Measurements from ENCODE around the gene COL3A1.

The COL3A1 gene

GRCh38 chr2:188957646-188958045 is 16.5 kb upstream of the COL3A1 start:
- Histone ChIP-seq H3K27me3 (replicated peaks; ENCODE audit: control insufficient read depth, insufficient read depth, low read length, poor library complexity, severe bottlenecking) (no peaks in the 10 kb centered on the region), H3K4me3 (ENCODE audit: insufficient read depth, low read depth, low read length, poor library complexity, severe bottlenecking) (no peak overlapping the region)
- DNase-seq: no peak

GRCh38 chr2:188963741-188964140 is 10.4 kb upstream of the COL3A1 start:
- no peaks in the 10 kb centered on the region for H3K4me1 ChIP-seq (ENCODE audit: control insufficient read depth, insufficient read depth, low read length, poor library complexity, severe bottlenecking)
- H3K27me3 ChIP-seq (replicated peaks; ENCODE audit: control insufficient read depth, insufficient read depth, low read length, poor library complexity, severe bottlenecking): no peaks in the 10 kb centered on the region
- H3K4me3 ChIP-seq (ENCODE audit: insufficient read depth, low read depth, low read length, poor library complexity, severe bottlenecking): no peak overlapping the region
- no peak overlapping the region for H3K27ac ChIP-seq (ENCODE audit: insufficient read depth, low read length, poor library complexity, severe bottlenecking)
- H3K36me3 ChIP-seq (ENCODE audit: control insufficient read depth, insufficient read depth, low read length): no peaks in the 10 kb centered on the region
- DNase-seq: no peak
- no peaks in the 10 kb centered on the region for H3K9me3 ChIP-seq (ENCODE audit: control insufficient read depth, low read length)

More at GRCh38 chr2:188957646-188958045, 16.5 kb upstream of the COL3A1 start:
- H3K36me3 ChIP-seq (ENCODE audit: control insufficient read depth, insufficient read depth, low read length): no peaks in the 10 kb centered on the region
- H3K4me1 ChIP-seq (ENCODE audit: control insufficient read depth, insufficient read depth, low read length, poor library complexity, severe bottlenecking): no peaks in the 10 kb centered on the region
- no peaks in the 10 kb centered on the region for H3K9me3 ChIP-seq (ENCODE audit: control insufficient read depth, low read length)
- no peak overlapping the region for H3K27ac ChIP-seq (ENCODE audit: insufficient read depth, low read length, poor library complexity, severe bottlenecking)

GRCh38 chr2:188964976-188965546 is 9.1 kb upstream of the COL3A1 start:
- Histone ChIP-seq H3K27me3 (replicated peaks; ENCODE audit: control insufficient read depth, insufficient read depth, low read length, poor library complexity, severe bottlenecking) (no peaks in the 10 kb centered on the region), H3K27ac (ENCODE audit: insufficient read depth, low read length, poor library complexity, severe bottlenecking) (no peak overlapping the region), H3K4me3 (ENCODE audit: insufficient read depth, low read depth, low read length, poor library complexity, severe bottlenecking) (no peak overlapping the region), H3K4me1 (ENCODE audit: control insufficient read depth, insufficient read depth, low read length, poor library complexity, severe bottlenecking) (no peaks in the 10 kb centered on the region), H3K9me3 (ENCODE audit: control insufficient read depth, low read length) (no peaks in the 10 kb centered on the region), H3K36me3 (ENCODE audit: control insufficient read depth, insufficient read depth, low read length) (no peaks in the 10 kb centered on the region)
- no peak for DNase-seq

DNA sequence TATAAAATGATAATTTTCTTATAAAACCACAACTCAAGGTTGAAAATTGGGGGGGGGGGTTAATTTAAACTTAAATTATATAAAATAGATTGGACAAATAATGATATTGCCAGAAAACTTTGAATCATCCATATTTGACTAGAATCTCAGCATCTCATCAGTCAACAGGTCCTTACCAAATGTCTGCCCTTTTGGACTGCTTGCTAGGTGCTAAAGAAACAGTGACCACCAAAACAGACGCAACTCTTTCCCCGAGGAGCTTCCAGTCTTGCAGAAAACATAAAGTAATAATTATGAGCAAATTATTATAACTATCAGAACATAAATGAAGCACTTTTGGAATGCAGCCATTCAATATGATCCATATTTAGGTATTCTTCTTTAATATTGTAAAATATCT is 8.6 kb upstream of the COL3A1 start:
- H3K4me1 ChIP-seq (ENCODE audit: control insufficient read depth, insufficient read depth, low read length, poor library complexity, severe bottlenecking): no peaks in the 10 kb centered on the region
- no peaks in the 10 kb centered on the region for H3K9me3 ChIP-seq (ENCODE audit: control insufficient read depth, low read length)
- DNase-seq: no peak
- no peak overlapping the region for H3K4me3 ChIP-seq (ENCODE audit: insufficient read depth, low read depth, low read length, poor library complexity, severe bottlenecking)
- no peaks in the 10 kb centered on the region for H3K27me3 ChIP-seq (replicated peaks; ENCODE audit: control insufficient read depth, insufficient read depth, low read length, poor library complexity, severe bottlenecking)
- no peaks in the 10 kb centered on the region for H3K36me3 ChIP-seq (ENCODE audit: control insufficient read depth, insufficient read depth, low read length)
- no peak overlapping the region for H3K27ac ChIP-seq (ENCODE audit: insufficient read depth, low read length, poor library complexity, severe bottlenecking)

DNA sequence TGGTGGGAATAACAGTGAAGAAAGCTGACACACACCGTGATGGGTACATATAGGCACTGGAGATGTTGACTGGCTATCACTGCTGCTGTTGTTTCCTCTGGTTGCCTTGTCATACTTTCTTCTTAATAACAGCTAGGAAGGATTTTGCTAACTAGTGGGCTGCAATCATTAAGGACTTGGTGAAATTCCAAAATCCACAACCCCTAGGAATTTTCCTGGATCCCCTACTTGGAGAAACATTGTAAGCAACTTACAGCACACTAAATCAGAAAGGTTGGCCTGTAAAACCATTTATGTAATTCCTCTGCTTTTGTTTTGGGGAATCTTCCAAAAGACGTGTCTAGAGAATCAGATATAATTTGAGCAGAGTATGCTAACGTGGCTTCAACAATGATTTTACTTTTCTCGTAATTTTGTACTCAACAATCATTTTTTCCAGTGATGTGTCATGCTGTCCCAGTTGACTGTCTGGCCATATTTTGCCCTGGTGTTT is 8.0 kb upstream of the COL3A1 start:
- H3K4me3 ChIP-seq (ENCODE audit: insufficient read depth, low read depth, low read length, poor library complexity, severe bottlenecking): no peak overlapping the region

DNA sequence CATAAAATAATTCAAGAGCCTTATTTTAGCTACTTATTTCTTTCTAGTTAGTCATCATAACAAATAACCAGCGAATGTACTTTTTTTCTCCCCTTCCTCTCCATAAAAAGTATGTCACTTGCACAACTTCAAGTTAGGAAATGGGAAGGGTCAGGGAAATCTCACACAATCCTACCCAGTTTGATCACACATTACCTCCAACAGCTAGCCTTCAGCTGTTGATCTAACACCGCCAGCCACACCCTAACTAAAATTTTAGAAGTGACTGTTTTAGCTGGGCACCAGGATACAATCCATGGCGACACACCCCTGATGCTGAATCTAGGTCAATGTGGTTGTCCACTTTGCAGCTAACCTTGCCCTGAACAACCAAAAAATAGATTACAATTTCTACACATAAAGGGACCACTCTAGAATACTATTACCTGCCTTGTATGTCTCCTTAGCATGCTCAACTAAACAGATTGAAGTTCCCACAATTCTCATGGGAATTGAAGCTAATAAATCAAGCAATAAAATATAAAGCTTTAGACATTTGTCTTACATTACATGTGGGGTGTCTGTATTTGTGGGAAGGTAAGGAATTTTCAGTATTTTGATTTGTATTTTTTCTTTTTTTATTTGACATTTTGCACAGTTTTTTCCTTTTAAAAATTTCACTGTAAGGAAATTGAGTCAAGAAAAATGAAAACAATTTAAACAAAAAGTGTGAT is 7.3 kb upstream of the COL3A1 start:
- no peak overlapping the region for H3K27ac ChIP-seq (ENCODE audit: insufficient read depth, low read length, poor library complexity, severe bottlenecking)
- DNase-seq: no peak

More for the DNA sequence above, 8.0 kb upstream of the COL3A1 start:
- Histone ChIP-seq H3K36me3 (ENCODE audit: control insufficient read depth, insufficient read depth, low read length) (no peaks in the 10 kb centered on the region), H3K9me3 (ENCODE audit: control insufficient read depth, low read length) (no peaks in the 10 kb centered on the region), H3K27me3 (replicated peaks; ENCODE audit: control insufficient read depth, insufficient read depth, low read length, poor library complexity, severe bottlenecking) (no peaks in the 10 kb centered on the region), H3K4me1 (ENCODE audit: control insufficient read depth, insufficient read depth, low read length, poor library complexity, severe bottlenecking) (no peaks in the 10 kb centered on the region), H3K27ac (ENCODE audit: insufficient read depth, low read length, poor library complexity, severe bottlenecking) (no peak overlapping the region)
- DNase-seq: no peak

DNA sequence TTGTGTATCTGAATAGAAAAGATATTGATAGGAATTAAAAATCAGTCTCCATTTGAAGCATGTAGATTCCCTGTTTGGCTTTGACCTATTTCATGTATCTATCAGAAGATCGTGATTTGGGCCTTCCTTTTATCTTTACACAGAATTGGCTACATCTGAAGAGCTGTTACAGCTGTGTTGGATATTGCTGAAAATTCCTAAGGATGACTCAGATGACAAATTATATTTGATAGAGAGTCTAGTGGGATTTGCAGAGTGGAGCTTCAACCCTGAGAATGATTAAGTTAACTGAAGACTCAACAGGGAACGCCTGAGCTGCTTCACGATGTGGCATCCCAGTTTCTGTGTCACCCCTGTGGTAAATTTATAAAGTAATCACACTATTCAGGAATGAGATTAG is 4.9 kb upstream of the COL3A1 start:
- H3K4me3 ChIP-seq (ENCODE audit: insufficient read depth, low read depth, low read length, poor library complexity, severe bottlenecking): no peak overlapping the region
- H3K4me1 ChIP-seq (ENCODE audit: control insufficient read depth, insufficient read depth, low read length, poor library complexity, severe bottlenecking): no peaks in the 10 kb centered on the region
- no peak overlapping the region for H3K27ac ChIP-seq (ENCODE audit: insufficient read depth, low read length, poor library complexity, severe bottlenecking)
- H3K36me3 ChIP-seq (ENCODE audit: control insufficient read depth, insufficient read depth, low read length): no peaks in the 10 kb centered on the region
- H3K27me3 ChIP-seq (replicated peaks; ENCODE audit: control insufficient read depth, insufficient read depth, low read length, poor library complexity, severe bottlenecking): no peaks in the 10 kb centered on the region
- no peak for DNase-seq
- no peaks in the 10 kb centered on the region for H3K9me3 ChIP-seq (ENCODE audit: control insufficient read depth, low read length)

More for the DNA sequence above, 7.3 kb upstream of the COL3A1 start:
- Histone ChIP-seq H3K36me3 (ENCODE audit: control insufficient read depth, insufficient read depth, low read length) (no peaks in the 10 kb centered on the region), H3K9me3 (ENCODE audit: control insufficient read depth, low read length) (no peaks in the 10 kb centered on the region), H3K4me1 (ENCODE audit: control insufficient read depth, insufficient read depth, low read length, poor library complexity, severe bottlenecking) (no peaks in the 10 kb centered on the region), H3K27me3 (replicated peaks; ENCODE audit: control insufficient read depth, insufficient read depth, low read length, poor library complexity, severe bottlenecking) (no peaks in the 10 kb centered on the region), H3K4me3 (ENCODE audit: insufficient read depth, low read depth, low read length, poor library complexity, severe bottlenecking) (no peak overlapping the region)

- Histone ChIP-seq H3K27ac (ENCODE audit: insufficient read depth, low read length, poor library complexity, severe bottlenecking) (no peak overlapping the region), H3K9me3 (ENCODE audit: control insufficient read depth, low read length) (no peaks in the 10 kb centered on the region), H3K4me3 (ENCODE audit: insufficient read depth, low read depth, low read length, poor library complexity, severe bottlenecking) (no peak overlapping the region), H3K36me3 (ENCODE audit: control insufficient read depth, insufficient read depth, low read length) (no peaks in the 10 kb centered on the region), H3K27me3 (replicated peaks; ENCODE audit: control insufficient read depth, insufficient read depth, low read length, poor library complexity, severe bottlenecking) (no peaks in the 10 kb centered on the region), H3K4me1 (ENCODE audit: control insufficient read depth, insufficient read depth, low read length, poor library complexity, severe bottlenecking) (no peaks in the 10 kb centered on the region)
- DNase-seq: no peak
Observed at GRCh38 chr2:188969651-188970050, 4.5 kb upstream of the COL3A1 start.

- Histone ChIP-seq H3K36me3 (ENCODE audit: control insufficient read depth, insufficient read depth, low read length) (no peaks in the 10 kb centered on the region), H3K4me3 (ENCODE audit: insufficient read depth, low read depth, low read length, poor library complexity, severe bottlenecking) (no peak overlapping the region), H3K27ac (ENCODE audit: insufficient read depth, low read length, poor library complexity, severe bottlenecking) (no peak overlapping the region), H3K27me3 (replicated peaks; ENCODE audit: control insufficient read depth, insufficient read depth, low read length, poor library complexity, severe bottlenecking) (no peaks in the 10 kb centered on the region), H3K9me3 (ENCODE audit: control insufficient read depth, low read length) (no peaks in the 10 kb centered on the region), H3K4me1 (ENCODE audit: control insufficient read depth, insufficient read depth, low read length, poor library complexity, severe bottlenecking) (no peaks in the 10 kb centered on the region)
- no peak for DNase-seq
Observed at GRCh38 chr2:188970211-188970610, 4.0 kb upstream of the COL3A1 start.

DNA sequence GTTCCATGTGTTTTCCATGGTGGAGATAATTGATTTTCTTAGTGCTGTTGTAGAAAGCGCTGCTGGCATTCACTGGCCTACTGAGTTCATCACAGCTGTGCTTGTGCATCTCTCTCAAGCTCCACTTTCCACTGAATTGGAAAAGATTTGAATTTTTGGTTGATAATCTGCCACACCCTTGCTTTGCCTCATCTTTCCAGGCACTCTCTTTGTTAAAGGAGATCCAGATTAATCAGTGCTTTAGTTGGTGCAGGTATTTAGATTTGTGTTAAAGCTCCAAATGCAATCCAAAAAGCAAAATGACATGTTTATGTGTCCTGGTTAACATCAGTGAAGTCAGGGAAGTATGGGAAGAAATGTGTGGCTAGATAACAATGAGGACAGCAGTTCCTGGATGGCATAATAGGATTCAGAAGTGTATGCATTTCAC is 2.7 kb upstream of the COL3A1 start:
- Histone ChIP-seq H3K4me1 (ENCODE audit: control insufficient read depth, insufficient read depth, low read length, poor library complexity, severe bottlenecking) (no peaks in the 10 kb centered on the region), H3K4me3 (ENCODE audit: insufficient read depth, low read depth, low read length, poor library complexity, severe bottlenecking) (no peak overlapping the region), H3K36me3 (ENCODE audit: control insufficient read depth, insufficient read depth, low read length) (no peaks in the 10 kb centered on the region), H3K9me3 (ENCODE audit: control insufficient read depth, low read length) (no peaks in the 10 kb centered on the region), H3K27ac (ENCODE audit: insufficient read depth, low read length, poor library complexity, severe bottlenecking) (no peak overlapping the region), H3K27me3 (replicated peaks; ENCODE audit: control insufficient read depth, insufficient read depth, low read length, poor library complexity, severe bottlenecking) (no peaks in the 10 kb centered on the region)
- DNase-seq: no peak

Data from effector memory CD4-positive, alpha-beta T cell (primary cell).